Stimulated activated CD4-positive, alpha-beta T cell treated with anti-CD3 and anti-CD28 coated beads, TNF-alpha, amount 100 ng/mL, for 1 hour (primary cell): ENCODE data around the gene PLEKHO1.
"Not testable (repeated sequence)": the region's sequence is repeated elsewhere in the genome, so short reads cannot be mapped to it uniquely, and the experiment has no call there.

Experiments
- DNase-seq, 3 donors: peaks; one replicate each; pipeline ENCODE4 v3.0.0-alpha.2; 2020; ENCODE audit warnings: low read depth in 3 of 3, low spot score in 1 of 3

PLEKHO1 gene

DNA sequence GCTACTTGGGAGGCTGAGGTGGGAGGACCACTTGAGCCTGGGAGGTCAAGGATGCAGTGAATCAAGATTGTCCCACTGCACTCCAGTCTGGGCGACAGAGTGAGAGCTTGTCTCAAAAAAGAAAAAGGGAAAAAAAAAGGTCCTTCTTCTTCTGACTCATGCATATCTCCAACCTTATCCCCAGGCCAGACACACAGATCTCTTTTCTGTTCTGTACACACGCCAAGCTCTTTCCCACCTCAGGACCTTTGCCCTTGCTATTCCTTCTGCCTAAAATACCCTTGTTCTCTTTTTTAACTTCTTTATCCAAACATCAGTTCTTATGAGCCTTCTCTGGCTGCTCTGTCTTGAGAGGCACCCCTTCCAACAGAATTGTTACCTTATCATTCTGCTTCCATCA, 22.1 kb downstream of the PLEKHO1 start:
- no peak for DNase-seq

DNA sequence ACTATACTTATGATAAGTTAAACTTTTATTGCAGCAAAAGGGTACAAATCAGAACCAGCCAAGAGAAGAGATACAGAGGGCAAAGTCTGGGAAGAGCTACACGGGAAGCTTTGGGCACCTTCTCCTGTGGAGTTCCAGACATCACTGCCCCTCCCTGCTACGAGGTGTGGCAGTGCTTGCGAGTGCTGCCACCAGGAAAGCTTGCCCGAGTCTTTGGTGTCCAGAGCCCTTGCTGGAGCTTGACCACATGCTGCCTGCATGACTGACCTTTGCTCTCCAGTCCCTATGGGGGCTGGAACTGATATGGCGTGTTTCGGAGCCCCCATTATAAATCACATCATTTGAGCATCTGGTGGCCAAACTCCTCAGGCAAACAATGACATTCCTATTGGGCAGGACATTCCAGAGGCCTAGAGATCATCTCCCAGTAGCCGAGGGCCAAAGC, 23.4 kb downstream of the PLEKHO1 start:
- no peak for DNase-seq

DNA sequence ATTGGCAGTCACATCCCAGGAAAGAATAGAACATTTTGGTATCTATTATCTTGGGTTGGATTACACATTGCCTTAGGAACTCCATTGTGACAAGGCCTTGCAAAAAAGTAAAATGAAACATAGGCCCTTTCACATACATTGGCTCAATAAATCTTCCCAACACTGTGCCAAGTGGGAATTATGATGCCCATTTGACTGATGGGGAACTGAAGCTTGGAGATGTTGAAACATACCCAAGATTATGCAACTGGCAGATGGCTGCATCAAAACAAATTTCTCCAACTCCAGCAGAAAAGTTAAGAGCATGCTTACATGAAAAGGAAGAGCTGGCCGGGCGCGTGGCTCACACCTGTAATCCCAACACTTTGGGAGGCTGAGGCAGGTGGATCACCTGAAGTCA, 26.9 kb downstream of the PLEKHO1 start:
- DNase-seq: no peak

DNA sequence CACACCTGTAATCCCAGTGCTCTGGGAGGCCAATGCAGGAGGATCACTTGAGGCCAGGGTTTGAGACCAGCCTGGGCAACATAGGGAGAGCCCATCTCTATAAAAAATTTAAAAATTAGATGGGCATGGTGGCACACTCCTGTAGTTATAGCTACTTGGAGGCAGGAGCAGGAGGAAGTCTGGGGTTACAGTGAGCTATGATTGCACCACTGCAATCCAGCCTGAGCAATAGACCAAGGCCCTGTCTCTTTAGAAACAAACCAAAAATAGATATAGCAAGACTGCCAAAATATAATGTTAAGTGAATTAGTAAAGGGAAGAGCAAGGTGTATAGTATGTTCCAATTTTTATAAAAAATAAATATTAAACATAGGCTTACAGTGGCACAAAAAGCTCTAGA, 28.8 kb downstream of the PLEKHO1 start:
- DNase-seq: no peak

DNA sequence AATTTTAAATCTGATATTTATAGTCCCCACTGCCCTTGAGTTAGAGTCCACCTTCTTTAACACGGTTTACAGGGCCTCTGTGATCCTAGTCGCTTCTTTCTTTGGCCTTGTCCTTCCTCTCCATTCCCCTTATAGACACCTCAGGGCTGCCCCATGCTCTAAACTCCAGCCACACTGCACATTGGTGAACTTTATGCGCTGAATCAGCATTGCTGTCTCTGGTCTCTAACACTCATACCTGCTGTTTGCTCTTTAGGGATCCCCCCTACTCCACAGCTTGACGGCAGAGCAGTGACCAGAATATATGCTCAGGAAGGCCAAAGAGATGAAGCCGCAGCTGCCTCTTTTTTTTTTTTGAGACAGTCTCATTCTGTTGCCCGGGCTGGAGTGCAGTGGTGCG, 30.2 kb downstream of the PLEKHO1 start:
- DNase-seq: no peak

DNA sequence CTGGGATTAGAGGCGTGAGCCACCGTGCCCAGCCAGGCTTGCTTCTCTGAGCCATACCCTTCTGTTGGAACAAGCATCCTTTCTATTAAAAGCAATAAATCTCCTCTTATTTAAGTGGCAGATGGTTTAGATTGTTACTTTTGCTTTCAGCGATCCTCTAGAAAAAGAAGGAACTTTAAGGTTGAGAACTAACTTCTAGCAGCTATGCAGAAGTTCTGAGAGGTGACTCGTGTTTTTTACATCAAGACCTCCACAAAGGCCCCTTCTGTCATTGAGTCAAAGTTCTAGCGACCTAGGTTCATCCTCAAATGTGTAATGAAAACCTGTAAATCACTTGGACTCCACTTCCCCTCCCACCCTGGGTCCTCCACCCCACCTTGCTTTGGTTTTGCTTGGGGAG, 30.8 kb downstream of the PLEKHO1 start:
- DNase-seq: no peak

DNA sequence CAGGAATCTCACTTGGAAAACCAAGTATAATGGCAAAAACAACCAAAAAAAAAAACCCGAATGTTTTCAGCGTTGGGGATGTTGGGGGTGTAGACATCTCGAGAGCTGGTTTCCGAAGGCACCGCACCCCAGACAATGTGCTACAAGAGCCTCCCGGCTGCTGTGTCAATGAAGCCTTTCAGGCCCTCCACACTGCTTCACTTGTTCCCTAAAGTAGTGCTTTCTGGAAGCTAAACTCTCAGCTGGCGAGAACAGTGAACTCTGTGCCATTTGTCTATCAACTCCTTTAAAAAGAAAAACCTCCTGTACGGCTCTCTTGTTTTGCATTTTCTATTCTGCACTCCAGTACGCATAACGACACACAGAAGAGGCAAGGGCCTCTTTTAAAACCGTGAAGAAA, 32.5 kb downstream of the PLEKHO1 start:
- DNase-seq: no peak

DNA sequence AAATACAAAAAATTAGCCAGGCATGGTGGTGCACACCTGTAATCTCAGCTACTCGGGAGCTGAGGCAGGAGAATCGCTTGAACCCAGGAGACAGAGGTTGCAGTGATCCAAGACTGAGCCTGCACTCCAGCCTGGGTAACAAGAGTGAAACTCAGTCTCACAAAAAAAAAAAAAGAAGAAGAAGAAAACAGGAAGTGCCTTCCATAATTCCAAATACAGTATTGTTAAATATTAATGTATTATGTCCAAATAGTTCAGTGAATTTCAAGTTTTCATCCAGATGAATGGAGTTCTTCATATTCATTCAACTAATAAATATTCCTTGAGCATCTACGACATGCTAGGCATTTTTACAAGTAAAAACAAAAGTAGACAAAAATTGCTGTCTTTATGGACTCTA, 33.3 kb downstream of the PLEKHO1 start:
- DNase-seq: no peak

DNA sequence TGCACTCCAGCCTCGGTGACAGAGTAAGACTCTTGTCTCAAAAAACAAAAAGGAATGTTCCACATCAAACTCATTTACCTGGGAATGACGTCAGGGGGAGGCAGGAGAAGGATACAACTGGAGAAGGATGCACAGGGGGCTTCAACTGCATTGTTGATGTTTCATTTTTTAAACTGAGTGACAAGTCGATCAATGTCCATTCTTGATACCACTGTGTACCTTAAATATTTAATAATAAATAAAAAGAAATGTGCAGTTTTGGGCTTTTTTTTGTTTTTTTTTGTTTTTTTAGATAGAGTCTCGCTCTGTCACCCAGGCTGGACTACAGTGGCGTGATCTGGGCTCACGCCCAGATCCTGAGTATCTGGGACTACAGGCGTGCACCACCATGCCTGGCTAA, 35.8 kb downstream of the PLEKHO1 start:
- DNase-seq: no peak

DNA sequence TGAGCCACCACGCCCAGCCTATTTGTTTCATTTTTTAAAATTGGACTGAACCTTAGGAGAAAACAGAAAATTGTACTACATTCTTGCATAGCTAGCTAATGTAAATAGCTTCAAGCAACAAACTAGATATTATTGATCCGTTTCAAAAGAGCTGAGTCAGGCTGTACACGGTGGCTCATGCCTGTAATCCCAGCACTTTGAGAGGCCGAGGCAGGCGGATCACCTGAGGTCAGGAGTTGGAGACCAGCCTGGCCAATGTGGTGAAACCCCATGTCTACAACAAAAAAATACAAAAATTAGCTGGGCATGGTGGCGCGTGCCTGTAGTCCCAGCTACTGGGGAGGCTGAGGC, 36.7 kb downstream of the PLEKHO1 start:
- DNase-seq: not testable (repeated sequence)

DNA sequence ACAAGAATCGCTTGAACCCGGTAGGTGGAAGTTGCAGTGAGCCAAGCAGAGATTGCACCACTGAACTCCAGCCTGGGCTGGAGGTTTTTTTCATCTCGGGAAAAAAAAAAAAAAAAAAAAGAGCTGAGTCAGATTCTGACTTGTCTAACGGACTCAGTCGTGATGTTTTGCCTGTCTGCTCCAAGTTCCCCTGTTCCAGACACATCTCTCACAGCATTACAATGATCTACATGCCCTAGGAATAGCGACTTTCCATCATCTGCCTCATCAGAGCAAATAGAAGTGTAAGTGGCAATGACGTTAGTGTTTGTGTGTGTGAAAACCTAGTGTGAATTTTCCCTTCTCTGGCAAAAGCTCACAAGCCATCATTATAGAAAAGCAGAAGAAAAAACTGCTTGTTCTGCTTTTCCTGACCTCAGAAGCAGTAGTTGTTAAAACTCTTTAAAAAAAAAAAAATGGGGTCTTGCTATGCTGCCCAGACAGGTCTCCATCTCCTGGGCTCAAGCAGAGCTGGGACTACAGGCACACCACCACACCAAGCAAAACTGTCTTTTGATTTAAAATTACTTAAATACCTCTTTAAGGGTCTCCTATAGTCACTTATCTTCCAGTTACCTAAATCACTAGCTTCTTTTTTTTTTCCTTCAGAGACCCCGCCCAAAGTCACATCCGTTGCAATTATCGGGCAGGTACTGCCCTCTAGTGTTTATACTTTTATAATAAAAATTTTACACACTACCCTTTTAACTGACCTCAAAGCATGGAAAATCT, 37.3 kb downstream of the PLEKHO1 start:
- DNase-seq: no peak

DNA sequence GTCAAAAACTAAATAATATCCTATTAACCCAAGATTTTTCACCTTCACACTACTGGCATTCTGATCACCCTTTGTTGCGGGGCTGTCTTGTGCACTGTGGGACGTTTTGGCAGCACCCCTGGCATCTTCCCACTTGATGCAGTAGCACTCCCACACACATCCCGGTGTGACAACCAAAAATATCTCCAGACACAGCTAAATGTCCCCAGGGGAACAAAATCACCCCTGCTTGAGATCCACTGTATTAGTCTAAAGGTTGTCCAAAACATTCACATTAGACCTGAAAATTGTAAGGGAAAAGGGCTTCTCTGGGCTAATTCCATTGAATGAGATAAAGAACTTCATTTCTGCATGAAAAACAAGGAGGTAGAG, 37.8 kb downstream of the PLEKHO1 start:
- DNase-seq: no peak

DNA sequence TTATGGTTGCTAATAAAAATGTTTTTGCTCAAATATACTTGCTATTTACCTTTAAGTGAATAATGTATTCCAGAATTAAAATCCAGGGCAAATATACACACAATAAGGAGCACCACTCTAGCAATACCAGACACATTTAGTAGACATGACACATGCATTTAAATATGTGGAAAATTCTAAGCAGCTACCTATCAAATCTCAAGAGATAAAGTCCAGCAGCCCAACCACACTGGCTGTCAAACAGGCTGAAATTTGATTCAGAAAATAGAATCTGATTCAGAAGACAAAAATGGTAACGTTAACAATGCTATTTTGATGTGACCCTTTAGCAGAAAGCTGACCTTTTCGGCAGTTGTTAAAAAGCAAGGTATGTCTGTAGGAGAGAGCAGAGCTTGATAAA, 42.3 kb downstream of the PLEKHO1 start:
- DNase-seq: no peak

DNA sequence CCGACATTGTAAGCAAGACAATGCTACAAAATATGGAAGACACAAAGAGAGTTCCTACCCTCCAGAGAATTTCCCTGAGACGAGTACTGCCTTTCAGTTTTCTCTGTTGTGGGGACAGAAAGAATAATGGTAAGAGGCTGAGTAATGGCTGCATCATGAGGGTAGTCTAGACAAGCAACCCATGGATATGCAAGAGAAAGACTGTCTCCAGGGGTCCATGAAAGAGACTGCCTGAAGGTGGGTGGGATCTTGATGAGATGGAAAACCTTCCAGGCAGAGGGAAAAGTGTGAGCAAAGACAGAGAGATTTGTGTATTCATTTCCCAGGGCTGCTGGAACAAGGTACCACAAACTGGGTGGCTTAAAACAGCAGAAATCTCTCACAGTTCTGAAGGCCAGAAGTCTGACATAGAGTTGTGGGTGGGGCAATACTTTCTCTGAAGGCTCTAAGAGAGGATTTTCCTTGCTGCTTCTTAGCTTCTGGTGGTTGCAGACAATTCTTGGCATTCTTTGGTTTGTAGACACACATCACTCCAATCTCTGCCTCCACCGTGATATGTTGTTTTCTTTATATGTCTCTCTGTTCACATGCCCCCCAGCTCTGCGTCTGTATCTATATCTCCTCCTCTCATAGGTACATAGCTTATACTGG, 44.8 kb downstream of the PLEKHO1 start:
- no peak for DNase-seq

DNA sequence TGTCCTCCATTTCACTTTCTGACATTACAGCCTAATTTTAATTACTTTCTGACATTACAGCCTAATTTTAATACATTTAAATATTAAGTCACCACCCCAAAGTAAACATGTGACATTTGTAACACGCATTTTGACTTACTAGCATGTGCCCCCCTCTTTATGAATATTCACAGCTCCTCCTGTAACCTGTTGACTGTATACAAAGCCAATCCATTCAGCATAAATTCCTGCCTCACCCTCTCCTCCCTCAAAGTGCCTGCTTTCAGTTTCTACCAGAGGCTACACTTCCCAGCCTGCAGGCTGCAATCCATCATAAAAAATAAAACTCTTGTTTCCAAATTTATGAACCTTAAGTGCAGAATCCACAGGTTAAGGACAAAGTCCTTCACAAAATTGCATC, 46.7 kb downstream of the PLEKHO1 start:
- no peak for DNase-seq

DNA sequence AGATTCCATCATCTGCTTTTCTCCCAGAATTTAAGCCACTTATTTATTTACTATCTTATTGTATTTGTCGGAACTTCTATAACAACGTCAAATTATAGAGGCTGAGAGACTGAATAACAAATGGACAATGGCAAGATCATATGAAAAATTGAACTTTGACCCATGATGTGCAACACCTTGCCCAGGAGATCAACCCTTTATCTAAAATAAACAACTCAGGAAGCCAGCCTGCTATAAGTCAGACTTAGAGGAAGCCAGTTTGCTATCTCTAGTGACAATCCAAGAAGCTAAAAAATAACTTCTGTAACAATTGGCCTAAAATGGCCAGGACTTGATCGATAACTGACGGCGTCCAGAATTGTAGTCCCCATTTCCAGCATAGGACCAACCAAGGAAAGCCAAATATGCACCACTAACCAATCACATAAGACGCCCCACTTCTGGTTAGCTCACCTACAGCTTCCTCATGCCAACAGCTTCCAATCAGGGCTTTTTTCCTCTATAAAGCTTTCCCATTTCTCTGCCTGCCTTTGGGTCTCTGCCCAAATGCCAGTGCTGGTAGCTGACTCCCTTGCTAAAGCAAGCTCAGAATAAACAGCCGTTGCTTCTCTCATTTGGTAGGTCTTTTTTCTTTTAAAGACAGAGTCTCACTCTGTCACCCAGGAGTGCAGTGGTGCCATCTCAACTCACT, 57.7 kb downstream of the PLEKHO1 start:
- DNase-seq: no peak

DNA sequence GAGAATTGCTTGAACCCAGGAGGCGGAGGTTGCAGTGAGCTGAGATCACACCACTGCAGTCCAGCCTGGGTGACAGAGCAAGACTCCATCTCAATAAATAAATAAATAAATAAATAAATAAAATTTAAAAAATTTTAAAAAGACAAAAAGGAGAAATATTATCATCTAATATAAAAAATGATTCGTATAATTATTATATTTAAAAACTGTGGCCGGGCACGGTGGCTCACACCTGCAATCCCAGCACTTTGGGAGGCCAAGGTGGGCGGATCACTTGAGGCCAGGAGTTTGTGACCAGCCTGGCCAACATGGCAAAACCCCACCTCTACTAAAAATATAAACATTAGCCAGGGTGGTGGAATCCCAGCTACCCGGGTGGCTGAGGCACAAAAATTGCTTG, 58.7 kb downstream of the PLEKHO1 start:
- DNase-seq: not testable (repeated sequence)
